GM18951 (cell line): ENCODE measurements around the gene PDZRN4.

ENCODE experiments used
- POLR2A ChIP-seq: IDR thresholded peaks from 4 replicates; pipeline ENCODE4 v1.6.1; 2011; ENCODE audit warnings: mild to moderate bottlenecking; ENCODE audit not compliant: insufficient read length, insufficient read depth; ENCODE audit errors: extremely low read depth
- in situ Hi-C: fragments of 300-500 bp; cut with MboI; formaldehyde crosslinking; loops from one replicate; pipeline ENCODE4 v1.12.0; 2022; ENCODE audit warnings: low sequenced_read_pairs, mixed read lengths, inconsistent platforms; ENCODE audit not compliant: unreplicated experiment

Gene PDZRN4

DNA sequence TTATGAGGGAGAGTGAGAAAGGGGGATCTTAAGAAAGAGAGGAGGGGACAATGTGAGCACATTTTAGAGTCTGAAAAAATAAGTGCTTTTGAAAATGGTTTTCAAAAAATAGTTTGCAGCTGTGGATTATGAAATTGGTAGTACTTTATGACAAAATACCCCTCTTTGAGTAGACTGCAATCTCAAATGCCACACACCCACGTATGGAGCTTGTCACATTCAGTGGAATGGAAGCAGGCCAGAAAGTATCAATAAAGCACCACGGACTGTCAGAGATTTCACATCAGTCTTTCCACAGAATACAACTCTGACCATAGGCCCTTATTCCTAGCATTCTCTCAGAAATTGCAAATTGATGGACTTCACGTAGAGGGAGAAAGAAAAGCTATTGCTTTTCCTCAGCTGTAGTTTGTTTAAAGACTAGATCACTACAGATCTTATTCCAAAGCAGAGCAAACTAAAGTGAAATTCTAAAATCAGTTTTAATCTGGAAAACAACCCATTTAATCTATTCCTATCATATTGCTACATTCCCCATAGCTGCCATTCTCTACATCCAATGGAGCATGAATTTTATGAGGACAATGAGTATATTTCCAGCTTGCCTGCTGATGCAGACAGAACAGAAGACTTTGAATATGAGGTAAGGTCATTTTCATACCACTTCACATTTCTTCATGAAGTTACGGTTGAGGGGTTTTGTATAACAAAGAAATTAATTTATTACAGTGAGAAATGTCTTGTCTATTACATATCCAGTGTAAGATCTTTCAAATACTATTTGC is 321.3 kb downstream of the PDZRN4 start:
- TF ChIP-seq POLR2A: no peak
- in situ Hi-C loops: no loop called here

- in situ Hi-C loops: no loop called here
Measured at GRCh38 chr12:41510470-41510869, 322.4 kb downstream of the PDZRN4 start.

DNA sequence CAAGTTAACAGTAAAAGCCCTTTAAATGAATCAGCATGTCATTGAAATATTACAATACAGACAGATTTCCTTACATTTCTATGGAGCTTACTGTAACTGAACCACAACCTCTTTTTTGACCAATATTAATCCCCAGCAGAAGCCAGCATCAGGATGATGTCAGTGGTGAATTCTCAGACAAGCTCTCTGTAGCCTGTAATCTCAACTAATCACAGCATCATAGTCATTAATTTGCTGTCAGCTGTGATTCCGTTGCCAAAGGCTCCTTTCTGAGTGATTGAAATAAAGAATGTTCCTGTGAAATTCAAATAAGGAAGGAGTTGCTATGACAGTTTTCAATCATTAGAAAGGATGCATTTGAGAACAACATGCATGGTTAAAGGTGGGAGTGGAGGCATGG is 323.1 kb downstream of the PDZRN4 start:
- in situ Hi-C loops: no loop called here

More at GRCh38 chr12:41510470-41510869, 322.4 kb downstream of the PDZRN4 start:
- no peak for TF ChIP-seq POLR2A

GRCh38 chr12:41512497-41512896 is 324.4 kb downstream of the PDZRN4 start:
- in situ Hi-C loops: no loop called here

More for the DNA sequence above, 323.1 kb downstream of the PDZRN4 start:
- TF ChIP-seq POLR2A: no peak

GRCh38 chr12:41514021-41514777 is 326.1 kb downstream of the PDZRN4 start:
- TF ChIP-seq POLR2A: no peak
- in situ Hi-C loops: no loop called here

More at GRCh38 chr12:41512497-41512896, 324.4 kb downstream of the PDZRN4 start:
- no peak for TF ChIP-seq POLR2A

GRCh38 chr12:41514907-41515306 is 326.8 kb downstream of the PDZRN4 start:
- TF ChIP-seq POLR2A: no peak
- in situ Hi-C loops: no loop called here

DNA sequence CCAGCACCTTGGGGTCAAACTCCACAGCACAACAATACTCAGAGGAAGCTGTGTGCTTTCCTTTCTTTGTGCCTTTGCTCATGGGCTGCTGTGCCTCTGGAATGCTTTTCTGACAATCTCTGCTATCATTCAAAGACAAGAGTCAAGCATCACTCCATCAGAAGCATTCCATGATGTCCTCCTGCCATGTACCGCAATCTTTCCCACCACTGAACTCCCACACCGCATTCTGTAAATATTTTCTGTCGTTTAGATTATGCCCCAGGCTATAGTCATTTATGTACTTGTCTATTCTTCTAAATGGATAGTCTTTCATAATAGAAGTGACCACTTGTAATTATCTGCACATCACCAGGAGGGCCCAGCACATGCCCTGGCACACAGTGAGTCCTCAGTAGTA is 327.8 kb downstream of the PDZRN4 start:
- no peak for TF ChIP-seq POLR2A
- in situ Hi-C loops: no loop called here

GRCh38 chr12:41520869-41521268 is 332.7 kb downstream of the PDZRN4 start:
- in situ Hi-C loops: no loop called here
- TF ChIP-seq POLR2A: no peak

- TF ChIP-seq POLR2A: no peak
- in situ Hi-C loops: no loop called here
Measured at GRCh38 chr12:41521872-41522379, 333.8 kb downstream of the PDZRN4 start.

- TF ChIP-seq POLR2A: no peak
- in situ Hi-C loops: no loop called here
Measured at GRCh38 chr12:41527062-41527461, 338.9 kb downstream of the PDZRN4 start.

DNA sequence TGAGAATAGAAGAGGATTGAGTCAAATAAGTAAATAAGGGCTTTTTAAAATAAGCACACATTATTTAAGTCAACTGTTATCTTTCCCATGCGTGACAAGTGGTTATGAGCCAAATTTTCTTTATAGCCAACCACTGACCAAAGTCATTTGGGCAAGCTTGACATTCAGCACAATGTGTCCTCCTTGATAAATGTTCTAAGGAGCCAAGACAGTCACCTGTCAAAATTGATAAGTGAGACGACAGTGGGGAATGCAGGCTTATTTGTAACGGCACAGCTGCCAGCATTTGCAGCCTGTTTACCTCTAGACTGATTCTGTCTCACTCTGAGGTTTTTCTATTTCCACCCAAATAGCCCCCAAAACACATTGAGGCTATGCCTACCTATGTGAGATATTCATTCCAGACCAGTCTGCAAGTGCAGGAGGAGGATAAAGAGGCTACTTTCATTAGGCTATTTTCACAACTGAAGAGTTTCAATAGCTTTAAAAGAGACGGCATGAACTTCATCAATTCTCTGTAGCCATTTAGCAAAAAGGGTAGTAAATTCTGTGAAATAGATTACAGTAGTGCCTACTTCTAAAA is 339.5 kb downstream of the PDZRN4 start:
- TF ChIP-seq POLR2A: no peak

DNA sequence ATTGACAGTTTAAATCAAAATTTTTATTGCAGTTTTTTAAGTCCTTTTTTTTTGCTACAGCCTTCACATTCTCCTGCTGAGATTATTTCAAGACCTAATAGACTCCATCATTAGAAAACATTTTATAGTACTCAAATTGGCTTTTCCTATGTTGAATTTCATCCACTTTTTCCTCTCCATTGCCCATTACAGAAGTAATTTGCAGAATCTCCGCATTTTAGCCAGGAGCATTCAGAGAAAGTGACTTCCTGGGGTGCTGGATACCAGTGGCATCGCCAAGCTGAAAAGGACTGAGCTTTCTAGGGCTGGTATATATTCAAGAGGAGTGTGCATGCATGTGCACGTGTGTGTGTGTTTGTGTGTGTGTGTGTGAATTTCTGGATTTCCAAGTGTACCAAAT is 340.8 kb downstream of the PDZRN4 start:
- in situ Hi-C loops: no loop called here
- TF ChIP-seq POLR2A: no peak

More for the DNA sequence above, 339.5 kb downstream of the PDZRN4 start:
- in situ Hi-C loops: no loop called here

DNA sequence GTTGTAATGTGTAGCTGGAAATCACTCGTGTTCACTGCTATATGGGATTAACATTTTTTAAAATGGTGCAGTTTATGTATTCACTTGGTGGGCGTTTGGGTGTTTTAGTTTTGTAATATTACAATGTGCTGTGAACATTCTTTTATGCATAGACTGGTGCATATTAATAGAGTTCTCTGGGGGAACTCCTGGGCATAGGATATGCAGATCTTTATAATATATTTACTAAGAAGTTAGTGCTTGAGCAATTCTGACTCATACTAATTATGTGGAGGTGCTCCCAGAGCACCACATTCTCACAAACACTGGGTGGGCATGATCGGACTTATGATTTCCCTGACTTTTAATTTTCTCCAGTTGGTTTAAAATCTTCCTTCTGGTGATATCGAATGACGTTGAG is 342.3 kb downstream of the PDZRN4 start:
- in situ Hi-C loops: no loop called here
- TF ChIP-seq POLR2A: no peak
